ENCODE results near the gene MGRN1.

The MGRN1 gene

DNA sequence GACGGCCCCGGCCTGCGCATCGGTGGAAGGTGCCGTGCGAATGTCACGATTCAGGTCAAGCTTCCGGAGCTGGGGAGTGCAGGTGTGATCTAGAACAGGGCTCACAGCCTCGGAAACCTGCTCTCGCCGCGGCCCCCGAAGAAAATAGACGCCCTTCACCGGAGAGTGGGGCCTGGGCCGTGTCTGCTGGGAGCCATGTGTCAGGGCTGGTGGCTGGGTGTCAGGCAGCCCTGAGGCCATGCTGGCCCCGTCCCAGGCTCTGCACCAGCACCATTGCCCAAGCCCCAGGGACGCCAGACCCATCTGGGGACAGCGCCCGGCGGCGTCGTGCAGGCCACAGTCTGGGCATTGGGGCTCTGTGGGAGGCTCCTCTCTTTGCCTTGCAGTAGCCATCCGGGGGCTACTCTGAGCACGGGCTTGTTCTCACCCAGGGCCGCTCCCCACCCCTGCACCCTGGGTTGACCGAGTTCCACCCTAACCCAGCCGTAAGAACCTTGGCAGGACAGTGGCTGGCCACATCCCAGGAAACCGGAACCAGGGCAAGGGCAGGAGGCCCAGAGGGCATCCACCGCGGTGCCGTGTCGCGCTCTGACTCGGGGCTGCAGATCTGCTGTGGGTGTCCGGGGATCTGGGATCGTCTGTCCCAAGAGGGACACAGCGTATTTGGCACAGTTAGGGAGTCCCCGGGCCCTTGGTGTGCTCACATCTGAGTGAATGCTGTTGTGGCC is 63.5 kb downstream of the MGRN1 start:
- DNase-seq (ENCODE audit: low read depth) = no peak

GRCh38 chr16:4688674-4689045 is 64.0 kb downstream of the MGRN1 start:
- DNase-seq (ENCODE audit: low read depth) = no peak

GRCh38 chr16:4689091-4689671 is 64.6 kb downstream of the MGRN1 start:
- no peak for DNase-seq (ENCODE audit: low read depth)

- no peak for DNase-seq (ENCODE audit: low read depth)
Observed at GRCh38 chr16:4689864-4690704, 65.5 kb downstream of the MGRN1 start.

GRCh38 chr16:4690946-4691665 is 66.5 kb downstream of the MGRN1 start:
- DNase-seq (ENCODE audit: low read depth) = no peak

DNA sequence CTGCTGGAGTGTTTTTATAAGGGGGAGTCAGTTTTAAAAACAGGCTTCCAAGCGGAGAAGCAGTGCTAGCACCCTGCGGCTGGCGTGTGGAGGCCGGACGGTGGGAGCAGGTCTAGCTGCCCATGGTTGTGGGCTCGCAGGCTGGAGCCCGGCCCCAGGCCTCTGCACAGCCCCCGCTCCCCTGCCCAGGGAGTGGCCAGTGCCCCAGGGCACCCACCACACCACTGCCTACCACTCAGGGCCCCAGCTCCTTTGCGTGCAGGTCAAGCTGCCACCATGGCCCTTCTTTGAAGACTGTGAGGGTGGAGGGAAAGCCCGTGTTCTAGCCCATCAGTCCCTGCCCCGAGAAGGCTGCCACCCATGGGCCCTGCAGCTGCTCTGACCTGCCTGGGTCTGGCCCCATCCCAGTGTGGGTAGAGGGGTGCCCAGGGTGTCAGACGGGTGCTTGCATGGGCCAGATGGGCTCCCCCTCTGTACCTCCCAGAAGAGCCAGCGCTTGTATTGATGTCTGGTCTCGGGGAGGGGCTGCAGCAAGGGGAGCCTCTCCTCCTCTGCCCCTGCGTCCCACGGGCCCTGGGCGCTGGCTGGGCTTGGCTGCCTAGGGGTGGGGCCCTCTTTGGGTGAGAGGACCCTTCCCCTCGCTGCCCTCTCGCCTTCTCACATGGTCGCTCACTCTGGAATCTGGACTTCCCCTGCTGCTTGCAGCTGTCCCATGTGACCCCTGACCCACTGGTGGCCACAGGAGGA is 67.2 kb downstream of the MGRN1 start:
- no peak for DNase-seq (ENCODE audit: low read depth)

GRCh38 chr16:4692460-4693295 is 68.1 kb downstream of the MGRN1 start:
- DNase-seq (ENCODE audit: low read depth) = no peak

GRCh38 chr16:4693296-4693955 is 68.8 kb downstream of the MGRN1 start, which contains the start of gene NUDT16L1:
Gene NUDT16L1 (plus strand): TSS chr16:4693562. CDS start chr16:4693727, 165 bp downstream.
- peak; percentile 91 for DNase-seq (ENCODE audit: low read depth)

- no peak for DNase-seq (ENCODE audit: low read depth)
Observed at GRCh38 chr16:4693956-4694641, 69.5 kb downstream of the MGRN1 start.

- DNase-seq (ENCODE audit: low read depth) = no peak
Observed at GRCh38 chr16:4694642-4695451, 70.2 kb downstream of the MGRN1 start.

- no peak for DNase-seq (ENCODE audit: low read depth)
Observed at GRCh38 chr16:4695473-4696171, 71.0 kb downstream of the MGRN1 start.

DNA sequence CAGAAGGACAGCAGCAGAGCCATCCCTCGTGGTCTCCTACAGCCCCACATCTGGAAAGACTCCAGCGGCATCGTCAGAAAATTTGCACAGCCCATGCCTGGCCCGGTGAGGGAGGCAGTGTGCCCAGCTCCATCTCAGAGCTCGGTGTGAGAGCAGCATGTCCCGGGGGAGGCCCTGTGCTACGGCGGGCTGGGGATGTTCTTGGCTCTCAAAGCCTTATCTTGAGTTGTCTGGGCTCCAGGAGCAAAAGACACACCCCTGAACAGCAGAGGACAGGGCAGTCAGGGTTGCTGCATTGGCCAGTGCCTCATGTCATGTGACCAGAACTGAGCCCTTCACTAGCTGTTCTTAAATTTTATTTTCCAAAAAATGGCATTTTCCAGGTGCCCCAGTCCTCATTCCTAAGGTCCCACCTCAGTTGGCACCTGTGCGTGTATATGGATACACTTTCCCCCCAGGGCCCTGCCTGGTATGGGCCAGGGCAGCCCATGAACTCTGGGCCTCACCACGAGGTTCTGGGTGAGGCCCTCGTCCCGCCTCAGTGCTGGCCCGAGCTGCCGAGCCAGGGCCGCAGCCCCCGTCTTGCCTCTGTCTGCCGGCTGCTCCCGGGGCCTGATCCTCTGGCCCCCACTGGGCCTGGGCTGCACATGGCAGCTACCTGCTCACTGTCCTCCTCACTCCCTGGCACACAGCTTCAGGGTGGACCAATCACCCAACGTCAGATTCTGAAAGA is 71.7 kb downstream of the MGRN1 start:
- DNase-seq (ENCODE audit: low read depth) = no peak

GRCh38 chr16:4696905-4697847 is 72.5 kb downstream of the MGRN1 start:
- no peak for DNase-seq (ENCODE audit: low read depth)

DNA sequence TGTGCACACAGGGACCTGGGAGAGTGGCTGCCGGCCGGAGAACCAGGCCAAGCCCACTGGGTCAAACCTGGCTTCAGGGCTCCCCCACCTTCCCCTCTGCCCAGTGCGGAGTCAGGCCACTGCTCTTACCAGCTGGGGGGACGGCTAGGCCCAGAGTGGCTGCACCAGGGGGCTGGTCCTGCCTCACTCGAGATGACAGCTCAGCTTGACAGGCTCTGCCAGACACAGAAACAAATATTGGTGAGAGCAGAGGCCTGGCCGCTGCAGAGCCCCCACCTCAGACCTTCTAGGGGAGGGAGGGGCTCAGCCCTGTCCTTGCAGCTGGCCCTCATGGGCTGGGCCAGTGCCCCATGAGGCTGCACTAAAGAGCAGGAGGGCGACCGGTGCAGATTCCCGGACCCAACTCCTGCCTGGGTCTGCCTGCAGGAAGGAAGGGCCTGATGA is 73.2 kb downstream of the MGRN1 start:
- no peak for DNase-seq (ENCODE audit: low read depth)

DNA sequence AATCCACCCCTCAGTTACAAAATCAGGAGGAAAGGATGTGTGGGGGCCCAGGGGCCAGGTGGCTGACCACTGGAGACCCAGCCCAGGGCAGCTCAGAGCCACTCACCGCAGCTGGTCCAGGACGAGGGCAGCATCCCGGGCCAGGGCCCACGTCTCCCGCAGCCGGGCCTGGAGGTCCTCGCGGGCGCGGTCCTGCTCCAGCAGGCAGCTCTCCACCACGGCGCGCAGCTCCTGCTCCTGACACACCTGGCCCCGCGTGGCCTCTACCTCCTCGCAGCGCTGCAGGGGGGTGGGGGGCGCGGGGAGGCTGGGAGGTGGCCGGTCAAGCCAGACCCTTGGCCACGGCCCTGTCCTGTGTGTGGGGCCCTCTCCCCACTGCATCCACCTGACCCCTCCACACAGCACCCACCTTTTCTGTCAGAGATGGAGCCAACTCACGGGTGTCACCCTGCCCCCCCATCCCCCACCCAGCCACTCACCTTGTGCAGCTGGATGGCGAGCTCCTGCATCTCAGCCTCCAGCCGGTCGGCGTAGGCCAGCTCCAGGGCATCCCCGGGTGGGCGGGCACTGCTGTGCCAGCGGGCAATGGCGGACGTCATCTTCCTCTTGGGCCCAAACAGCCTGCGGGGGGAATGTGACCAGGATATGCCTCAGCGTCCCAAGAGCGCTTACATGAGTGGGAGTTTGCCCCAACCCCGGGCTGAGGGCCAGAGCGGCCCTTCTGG is 73.9 kb downstream of the MGRN1 start:
- DNase-seq (ENCODE audit: low read depth) = no peak
